Colonic mucosa (tissue), 4 donors: ENCODE data around the gene TMBIM6. TPM values are rescaled to one million over a fixed set of nuclear protein-coding genes. Genes with fewer than 3 reads are reported as not detected.
"Not testable (repeated sequence)": the region's sequence is repeated elsewhere in the genome, so short reads cannot be mapped to it uniquely, and the experiment has no call there.

Source experiments
- DNase-seq: peaks from one replicate; pipeline ENCODE4 v3.0.0-alpha.2; 2020
- H3K27ac ChIP-seq: fragments of 200-600 bp; one replicate; pipeline ENCODE4 v1.8.0; 2021
- H3K27me3 ChIP-seq: fragments of 200-600 bp; one replicate; pipeline ENCODE4 v1.8.0; 2021
- H3K36me3 ChIP-seq: fragments of 200-600 bp; one replicate; pipeline ENCODE4 v1.8.0; 2021
- H3K4me1 ChIP-seq: fragments of 200-600 bp; one replicate; pipeline ENCODE4 v1.8.0; 2021; ENCODE audit warnings: mild to moderate bottlenecking
- H3K4me3 ChIP-seq: fragments of 200-600 bp; one replicate; pipeline ENCODE4 v1.8.0; 2021
- H3K9ac ChIP-seq, 2 donors: one replicate each; pipeline ENCODE4 v1.7.0; 2013; ENCODE audit warnings: control low read depth in 2 of 2, low read depth in 2 of 2, low read length in 2 of 2
- H3K9me3 ChIP-seq: fragments of 200-600 bp; one replicate; pipeline ENCODE4 v1.8.0; 2021
- intact Hi-C: fragments of 100-400 bp; cut with DNase I; formaldehyde crosslinking; loops from one replicate; pipeline ENCODE4 v1.14.1; 2022
- total RNA-seq, 2 donors: library from RNA; stranded (reverse); fragmentation: NEBNext Ultra II Directional in 1 of 2; extraction: Animal tissue kit (Norgen Biotek cat#: 25700) in 1 of 2; gene quantifications; one replicate each; pipeline ENCODE4 v1.2.1, GENCODE V29; 2021
- TF ChIP-seq, protein P1 (sequence below): fragments of 200-600 bp; IDR thresholded peaks from one replicate; pipeline ENCODE4 v1.8.0; 2022; ENCODE audit warnings: antibody characterized with exemption, mild to moderate bottlenecking
- donor health status: healthy.
- donor health status: DM: no; HTN: no; CAD: no.
- donor health status: DM: no; HTN: no; CAD: no.

Gene TMBIM6
- total RNA-seq, 2 donors from 2014 or later = 868 to 1,024 TPM

DNA sequence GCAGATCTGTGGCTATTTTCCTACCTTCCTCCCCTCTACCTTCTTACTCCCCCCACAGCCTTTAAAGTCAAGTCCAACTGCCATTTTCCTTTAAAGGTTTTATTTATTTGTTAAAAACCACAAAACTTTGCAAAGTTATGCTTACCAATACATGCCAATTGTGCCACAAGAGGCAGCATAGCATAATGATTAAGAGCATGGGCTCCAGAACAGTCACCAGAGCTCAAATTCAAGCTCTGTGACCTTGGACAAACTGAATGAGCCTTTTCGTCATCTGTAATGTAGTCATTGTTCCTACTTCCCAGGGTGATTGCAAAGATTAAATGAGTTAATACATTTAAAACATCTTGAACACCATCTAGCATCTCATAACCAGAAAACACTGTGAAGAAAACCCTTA lies 21.1 kb upstream of the TMBIM6 start:
- H3K27me3 ChIP-seq = no peaks in the 10 kb centered on the region
- TF ChIP-seq, protein P1, sequence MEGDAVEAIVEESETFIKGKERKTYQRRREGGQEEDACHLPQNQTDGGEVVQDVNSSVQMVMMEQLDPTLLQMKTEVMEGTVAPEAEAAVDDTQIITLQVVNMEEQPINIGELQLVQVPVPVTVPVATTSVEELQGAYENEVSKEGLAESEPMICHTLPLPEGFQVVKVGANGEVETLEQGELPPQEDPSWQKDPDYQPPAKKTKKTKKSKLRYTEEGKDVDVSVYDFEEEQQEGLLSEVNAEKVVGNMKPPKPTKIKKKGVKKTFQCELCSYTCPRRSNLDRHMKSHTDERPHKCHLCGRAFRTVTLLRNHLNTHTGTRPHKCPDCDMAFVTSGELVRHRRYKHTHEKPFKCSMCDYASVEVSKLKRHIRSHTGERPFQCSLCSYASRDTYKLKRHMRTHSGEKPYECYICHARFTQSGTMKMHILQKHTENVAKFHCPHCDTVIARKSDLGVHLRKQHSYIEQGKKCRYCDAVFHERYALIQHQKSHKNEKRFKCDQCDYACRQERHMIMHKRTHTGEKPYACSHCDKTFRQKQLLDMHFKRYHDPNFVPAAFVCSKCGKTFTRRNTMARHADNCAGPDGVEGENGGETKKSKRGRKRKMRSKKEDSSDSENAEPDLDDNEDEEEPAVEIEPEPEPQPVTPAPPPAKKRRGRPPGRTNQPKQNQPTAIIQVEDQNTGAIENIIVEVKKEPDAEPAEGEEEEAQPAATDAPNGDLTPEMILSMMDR = no peak

DNA sequence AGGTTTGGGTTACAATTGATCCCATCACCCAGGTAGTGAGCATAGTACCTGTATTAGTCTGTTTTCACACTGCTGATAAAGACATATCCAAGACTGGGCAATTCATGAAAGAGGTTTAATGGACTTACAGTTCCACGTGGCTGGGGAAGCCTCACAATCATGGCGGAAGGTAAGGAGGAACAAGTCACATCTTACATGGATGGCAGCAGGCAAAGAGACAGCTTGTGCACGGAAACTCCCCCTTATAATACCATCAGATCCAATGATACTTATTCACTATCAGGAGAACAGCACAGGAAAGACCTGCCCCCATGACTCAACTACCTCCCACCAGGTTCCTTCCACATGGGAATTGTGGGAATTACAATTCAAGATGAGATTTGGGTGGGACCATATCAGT lies 20.0 kb upstream of the TMBIM6 start:
- H3K9ac ChIP-seq, intact Hi-C loops, H3K36me3 ChIP-seq, H3K9me3 ChIP-seq, H3K4me3 ChIP-seq, H3K4me1 ChIP-seq, H3K27ac ChIP-seq, H3K27me3 ChIP-seq, DNase-seq: not testable (repeated sequence)

More for the DNA sequence above, 21.1 kb upstream of the TMBIM6 start:
- intact Hi-C loops = no loop called here
- Histone ChIP-seq H3K9me3 (no peaks in the 10 kb centered on the region), H3K9ac (no peak overlapping the region), H3K4me1 (no peaks in the 10 kb centered on the region), H3K36me3 (no peaks in the 10 kb centered on the region), H3K27ac (no peak overlapping the region), H3K4me3 (no peak overlapping the region)
- no peak for DNase-seq

- H3K4me1 ChIP-seq = no peaks in the 10 kb centered on the region
- intact Hi-C loops = no loop called here
- TF ChIP-seq, protein P1 = no peak
- H3K27me3 ChIP-seq = no peaks in the 10 kb centered on the region
- no peak overlapping the region for H3K4me3 ChIP-seq
- H3K27ac ChIP-seq = no peak overlapping the region
- no peaks in the 10 kb centered on the region for H3K9me3 ChIP-seq
- H3K9ac ChIP-seq = no peak overlapping the region
- H3K36me3 ChIP-seq = no peaks in the 10 kb centered on the region
- DNase-seq = no peak
Measured at GRCh38 chr12:49728446-49728845, 12.9 kb upstream of the TMBIM6 start.

GRCh38 chr12:49730050-49730449 lies 11.3 kb upstream of the TMBIM6 start:
- Histone ChIP-seq H3K27me3 (no peaks in the 10 kb centered on the region), H3K27ac (no peak overlapping the region), H3K9me3 (no peaks in the 10 kb centered on the region), H3K9ac (no peak overlapping the region), H3K36me3 (no peaks in the 10 kb centered on the region), H3K4me3 (no peak overlapping the region), H3K4me1 (no peaks in the 10 kb centered on the region)
- intact Hi-C loops = no loop called here
- no peak for DNase-seq
- TF ChIP-seq, protein P1 = no peak

DNA sequence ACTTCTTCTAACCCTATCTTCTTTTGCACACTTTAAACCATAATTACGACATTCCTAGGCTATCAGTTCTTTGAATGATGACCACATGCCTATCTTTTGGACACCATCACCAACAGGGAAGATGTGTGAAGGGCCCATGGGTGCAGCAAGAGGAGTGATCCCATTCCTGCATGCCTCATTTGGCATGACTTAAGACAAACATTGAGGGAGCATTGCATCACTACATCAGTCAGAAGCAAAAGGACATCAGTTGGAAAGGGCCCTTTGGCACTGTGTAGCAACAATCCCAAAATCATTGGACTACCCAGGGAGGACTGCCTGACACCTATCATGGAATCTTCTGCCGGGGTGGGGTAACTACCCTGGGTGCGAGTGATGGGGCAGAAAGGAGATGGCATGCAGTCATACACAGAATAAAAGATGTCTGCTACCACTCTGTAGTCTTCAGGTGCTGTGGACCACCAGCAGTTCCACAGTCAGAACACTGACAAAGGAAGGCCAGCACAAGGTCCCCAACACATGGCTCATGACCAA lies 10.7 kb upstream of the TMBIM6 start:
- no peak overlapping the region for H3K9ac ChIP-seq
- H3K27me3 ChIP-seq = no peaks in the 10 kb centered on the region
- H3K9me3 ChIP-seq = no peaks in the 10 kb centered on the region
- TF ChIP-seq, protein P1 = no peak
- no peak overlapping the region for H3K4me3 ChIP-seq
- H3K36me3 ChIP-seq = no peaks in the 10 kb centered on the region
- DNase-seq = no peak
- no peak overlapping the region for H3K27ac ChIP-seq
- H3K4me1 ChIP-seq = no peaks in the 10 kb centered on the region
- intact Hi-C loops = no loop called here

GRCh38 chr12:49733219-49734017 lies 7.9 kb upstream of the TMBIM6 start:
- no peak for DNase-seq
- Histone ChIP-seq H3K9ac (no peak overlapping the region), H3K27me3 (no peaks in the 10 kb centered on the region), H3K4me1 (no peaks in the 10 kb centered on the region), H3K36me3 (no peaks in the 10 kb centered on the region), H3K27ac (no peak overlapping the region), H3K4me3 (no peak overlapping the region), H3K9me3 (no peaks in the 10 kb centered on the region)
- intact Hi-C loops = no loop called here
- TF ChIP-seq, protein P1 = no peak

GRCh38 chr12:49734900-49735299 lies 6.5 kb upstream of the TMBIM6 start:
- H3K27ac ChIP-seq, intact Hi-C loops, DNase-seq, H3K36me3 ChIP-seq, H3K9me3 ChIP-seq, H3K4me3 ChIP-seq, H3K4me1 ChIP-seq, H3K9ac ChIP-seq, H3K27me3 ChIP-seq: not testable (repeated sequence)

DNA sequence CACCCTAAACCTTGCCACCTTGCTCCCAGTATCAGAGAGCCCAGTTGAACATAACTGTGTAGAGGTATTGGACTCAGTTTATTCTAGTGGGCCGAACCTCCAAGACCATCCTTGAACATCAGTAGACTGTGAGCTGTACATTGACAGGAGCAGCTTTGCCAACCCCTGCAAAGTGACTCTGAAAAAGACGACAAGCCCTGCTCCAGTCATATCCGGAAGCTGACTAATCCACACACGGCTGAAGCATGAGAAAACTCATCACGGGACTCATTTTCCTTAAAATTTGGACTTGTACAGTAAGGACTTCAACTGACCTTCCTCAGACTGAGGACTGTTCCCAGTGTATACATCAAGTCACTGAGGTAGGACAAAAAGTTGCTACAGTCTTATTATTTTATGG lies 2.6 kb upstream of the TMBIM6 start:
- H3K27ac ChIP-seq, H3K36me3 ChIP-seq, H3K27me3 ChIP-seq, H3K4me3 ChIP-seq, H3K9me3 ChIP-seq, H3K4me1 ChIP-seq, H3K9ac ChIP-seq, DNase-seq, intact Hi-C loops: not testable (repeated sequence)

DNA sequence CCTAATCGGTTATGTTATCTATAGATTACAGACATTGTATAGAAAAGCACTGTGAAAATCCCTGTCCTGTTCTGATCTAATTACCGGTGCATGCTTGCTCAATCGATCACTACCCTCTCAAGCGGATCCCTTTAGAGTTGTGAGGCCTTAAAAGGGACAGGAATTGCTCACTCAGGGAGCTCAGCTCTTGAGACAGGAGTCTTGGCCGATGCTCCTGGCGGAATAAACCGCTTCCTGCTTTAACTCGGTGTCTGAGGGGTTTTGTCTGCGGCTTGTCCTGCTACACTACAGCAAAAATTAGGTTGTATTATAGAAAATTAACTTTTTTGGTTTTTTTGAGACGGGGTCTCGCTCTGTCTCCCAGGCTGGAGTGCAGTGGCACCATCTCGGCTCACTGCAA lies 1.1 kb upstream of the TMBIM6 start:
- DNase-seq, intact Hi-C loops, H3K27me3 ChIP-seq, H3K9ac ChIP-seq, H3K4me3 ChIP-seq, H3K9me3 ChIP-seq, H3K36me3 ChIP-seq, H3K4me1 ChIP-seq, H3K27ac ChIP-seq: not testable (repeated sequence)
